MM.1S (cell line): ENCODE measurements around the gene LRRC10.

Source experiments
- DNase-seq: peaks from one replicate; pipeline ENCODE4 v3.0.0-alpha.2; 2015
- H2AFZ ChIP-seq: fragments of 300-600 bp; sonication (generic); 2 replicates; pipeline ENCODE4 v1.6.0; 2016; ENCODE audit warnings: antibody characterized with exemption, low read length
- H3F3A ChIP-seq: fragments of 300-600 bp; sonication (generic); 2 replicates; pipeline ENCODE4 v1.6.1; 2016; ENCODE audit warnings: mild to moderate bottlenecking, antibody characterized with exemption, low read length, moderate library complexity, mixed read lengths; ENCODE audit not compliant: insufficient read depth
- H3K27ac ChIP-seq: fragments of 300-600 bp; sonication (generic); 2 replicates; pipeline ENCODE4 v1.5.1; 2016; ENCODE audit warnings: mild to moderate bottlenecking, low read length
- H3K27me3 ChIP-seq: fragments of 300-600 bp; sonication (generic); replicated peaks from 2 replicates; pipeline ENCODE4 v1.6.0; 2016; ENCODE audit warnings: low read length; ENCODE audit not compliant: insufficient read depth
- H3K36me3 ChIP-seq: fragments of 300-600 bp; sonication (generic); replicated peaks from 2 replicates; pipeline ENCODE4 v1.6.1; 2016; ENCODE audit warnings: mild to moderate bottlenecking, low read length, mixed read lengths; ENCODE audit not compliant: insufficient read depth
- H3K4me1 ChIP-seq: fragments of 300-600 bp; sonication (generic); 2 replicates; pipeline ENCODE4 v1.6.1; 2016; ENCODE audit warnings: low read length, mixed read lengths
- H3K4me2 ChIP-seq: fragments of 300-600 bp; sonication (generic); 2 replicates; pipeline ENCODE4 v1.6.0; 2016; ENCODE audit warnings: low read depth, low read length
- H3K4me3 ChIP-seq: fragments of 300-600 bp; sonication (generic); 2 replicates; pipeline ENCODE4 v1.5.1; 2016; ENCODE audit warnings: low read length, mixed read lengths
- H3K79me2 ChIP-seq: fragments of 300-600 bp; sonication (generic); 2 replicates; pipeline ENCODE4 v1.6.1; 2016; ENCODE audit warnings: mixed run types, low read length, mixed read lengths
- H3K9ac ChIP-seq: fragments of 300-600 bp; sonication (generic); 2 replicates; pipeline ENCODE4 v1.6.1; 2016; ENCODE audit warnings: low read length, mixed read lengths
- H3K9me2 ChIP-seq: fragments of 300-600 bp; sonication (generic); replicated peaks from 2 replicates; pipeline ENCODE4 v1.6.1; 2016; ENCODE audit warnings: mild to moderate bottlenecking, low read length, mixed read lengths; ENCODE audit not compliant: insufficient read depth
- H3K9me3 ChIP-seq: fragments of 300-600 bp; sonication (generic); replicated peaks from 2 replicates; pipeline ENCODE4 v1.6.1; 2016; ENCODE audit warnings: mild to moderate bottlenecking, low read length, mixed read lengths; ENCODE audit not compliant: insufficient read depth
- H4K20me1 ChIP-seq: fragments of 300-600 bp; sonication (generic); 2 replicates; pipeline ENCODE4 v1.6.1; 2016; ENCODE audit warnings: mild to moderate bottlenecking, low read length, moderate library complexity, mixed read lengths; ENCODE audit not compliant: insufficient read depth
- CTCF ChIP-seq: fragments of 300-600 bp; sonication (generic); IDR thresholded peaks from 2 replicates; pipeline ENCODE4 v1.5.1; 2016; ENCODE audit warnings: antibody characterized with exemption, low read length, mixed read lengths
- EZH2 ChIP-seq: fragments of 300-600 bp; sonication (generic); optimal IDR thresholded peaks from 2 replicates; pipeline ENCODE3; 2017; ENCODE audit warnings: low read depth, mild to moderate bottlenecking, antibody characterized with exemption, low read length, mixed read lengths
- EZH2phosphoT487 ChIP-seq: fragments of 300-600 bp; sonication (generic); IDR thresholded peaks from 2 replicates; pipeline ENCODE4 v1.6.1; 2018; ENCODE audit warnings: antibody characterized with exemption, low read length

LRRC10 gene

DNA sequence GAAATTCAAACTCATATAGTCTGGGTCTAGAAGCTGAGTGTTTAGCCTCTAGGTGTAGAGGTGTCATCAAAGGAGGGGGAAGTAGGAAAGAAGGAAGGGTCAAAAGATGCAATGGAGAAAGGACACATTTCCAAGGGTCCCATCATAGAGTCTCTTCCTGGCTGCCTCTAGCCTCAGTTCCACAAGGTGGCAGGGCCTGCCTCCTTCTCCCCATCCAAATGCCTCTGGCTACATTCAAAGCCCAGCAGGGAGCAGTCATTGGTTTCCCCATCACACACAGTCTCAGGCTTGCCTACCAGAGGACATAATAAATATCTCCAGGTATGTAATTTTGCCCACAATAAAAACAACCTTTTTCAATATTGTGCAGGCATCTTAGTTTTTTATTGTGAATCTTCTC is 27.5 kb downstream of the LRRC10 start:
- no peak for DNase-seq
- Histone ChIP-seq H3K36me3 (peaks cover 14% of the 10 kb centered on the region), H3K4me3 (no peak overlapping the region), H3K4me2 (no peak overlapping the region), H3K9me3 (no peaks in the 10 kb centered on the region), H3K27ac (no peak overlapping the region), H2AFZ (no peak overlapping the region), H3K9ac (no peak overlapping the region), H4K20me1 (0 out of 2 replicates have a peak, but pooled peaks cover 3% of the 10 kb centered on the region), H3F3A (no peaks in the 10 kb centered on the region; the same call in 1 of the 2 replicates), H3K4me1 (no peaks in the 10 kb centered on the region), H3K79me2 (peaks cover 30% of the 10 kb centered on the region), H3K9me2 (no peaks in the 10 kb centered on the region), H3K27me3 (no peaks in the 10 kb centered on the region)
- TF ChIP-seq EZH2 = no peak
- TF ChIP-seq EZH2phosphoT487 = no peak
- 0 out of 2 replicates have a peak, but pooled peaks have one; percentile 4 for TF ChIP-seq CTCF

DNA sequence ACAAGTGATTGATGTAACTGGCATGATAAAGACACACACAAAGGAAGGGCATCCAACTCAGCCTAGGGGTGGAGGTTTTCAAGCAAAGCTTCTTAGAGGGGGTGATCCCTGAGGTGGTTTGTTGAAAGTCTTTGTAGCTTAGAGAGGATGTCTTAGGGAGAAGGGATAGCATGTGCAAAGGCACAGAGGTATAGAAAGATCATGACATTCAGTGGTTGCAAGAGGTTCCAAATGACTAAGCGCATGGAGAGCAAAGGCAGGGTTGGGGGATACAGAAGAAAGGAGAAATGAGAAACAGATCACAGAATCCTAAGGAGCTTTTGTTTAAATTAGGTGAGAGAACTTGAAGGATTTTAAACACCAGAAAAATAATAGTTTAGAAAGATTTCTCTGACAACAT is 30.6 kb downstream of the LRRC10 start:
- Histone ChIP-seq H3K9me2 (no peaks in the 10 kb centered on the region), H4K20me1 (no peaks in the 10 kb centered on the region), H3K9me3 (no peaks in the 10 kb centered on the region), H2AFZ (no peak overlapping the region), H3F3A (no peaks in the 10 kb centered on the region; the same call in 1 of the 2 replicates), H3K79me2 (no peaks in the 10 kb centered on the region), H3K4me3 (no peak overlapping the region), H3K36me3 (no peaks in the 10 kb centered on the region), H3K4me2 (no peak overlapping the region), H3K4me1 (no peaks in the 10 kb centered on the region), H3K27ac (no peak overlapping the region), H3K27me3 (no peaks in the 10 kb centered on the region), H3K9ac (no peak overlapping the region)
- DNase-seq = no peak
- no peak for TF ChIP-seq EZH2
- TF ChIP-seq CTCF = no peak
- TF ChIP-seq EZH2phosphoT487 = no peak

- no peaks in the 10 kb centered on the region for H3K4me1 ChIP-seq
- H4K20me1 ChIP-seq = no peaks in the 10 kb centered on the region
- no peak overlapping the region for H2AFZ ChIP-seq
Observed at GRCh38 chr12:69579029-69579428, 31.7 kb downstream of the LRRC10 start.

More at GRCh38 chr12:69579029-69579428, 31.7 kb downstream of the LRRC10 start:
- no peaks in the 10 kb centered on the region for H3K79me2 ChIP-seq
- H3K4me2 ChIP-seq = no peak overlapping the region
- no peaks in the 10 kb centered on the region for H3K27me3 ChIP-seq
- no peak overlapping the region for H3K27ac ChIP-seq
- no peak for DNase-seq
- TF ChIP-seq EZH2phosphoT487 (no peak), CTCF (no peak), EZH2 (no peak)
- H3K9me2 ChIP-seq = no peaks in the 10 kb centered on the region
- H3K36me3 ChIP-seq = no peaks in the 10 kb centered on the region
- no peak overlapping the region for H3K9ac ChIP-seq
- no peaks in the 10 kb centered on the region; the same call in 1 of the 2 replicates for H3F3A ChIP-seq
- H3K9me3 ChIP-seq = no peaks in the 10 kb centered on the region
- no peak overlapping the region for H3K4me3 ChIP-seq
